Activated T-cell treated with anti-CD3 and anti-CD28 coated beads for 1 hour (primary cell): ENCODE results near the gene MSANTD3.
A peak's percentile ranks its signal among the peaks of the same experiment; 100 is the strongest.

ENCODE experiments used
- DNase-seq: peaks from one replicate; pipeline ENCODE4 v3.0.0-alpha.2; 2020; ENCODE audit warnings: low read depth

Gene MSANTD3

DNA sequence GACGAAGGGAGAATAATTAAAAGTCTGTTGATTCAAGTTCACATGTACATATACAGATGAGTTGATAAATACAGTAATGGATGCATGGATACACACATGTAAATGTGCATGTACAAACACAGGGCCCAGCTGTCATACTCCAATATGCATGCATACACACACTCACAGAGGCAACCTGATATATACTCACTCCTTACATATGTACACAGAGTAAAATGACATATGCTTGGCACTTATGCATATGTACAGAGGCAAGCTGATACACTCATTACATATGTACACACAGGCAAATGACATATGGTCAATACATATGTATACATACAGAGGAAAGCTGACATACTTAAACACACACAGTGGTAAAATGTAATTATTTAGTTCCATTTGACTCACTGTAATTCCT, 38.8 kb downstream of the MSANTD3 start:
- no peak for DNase-seq

DNA sequence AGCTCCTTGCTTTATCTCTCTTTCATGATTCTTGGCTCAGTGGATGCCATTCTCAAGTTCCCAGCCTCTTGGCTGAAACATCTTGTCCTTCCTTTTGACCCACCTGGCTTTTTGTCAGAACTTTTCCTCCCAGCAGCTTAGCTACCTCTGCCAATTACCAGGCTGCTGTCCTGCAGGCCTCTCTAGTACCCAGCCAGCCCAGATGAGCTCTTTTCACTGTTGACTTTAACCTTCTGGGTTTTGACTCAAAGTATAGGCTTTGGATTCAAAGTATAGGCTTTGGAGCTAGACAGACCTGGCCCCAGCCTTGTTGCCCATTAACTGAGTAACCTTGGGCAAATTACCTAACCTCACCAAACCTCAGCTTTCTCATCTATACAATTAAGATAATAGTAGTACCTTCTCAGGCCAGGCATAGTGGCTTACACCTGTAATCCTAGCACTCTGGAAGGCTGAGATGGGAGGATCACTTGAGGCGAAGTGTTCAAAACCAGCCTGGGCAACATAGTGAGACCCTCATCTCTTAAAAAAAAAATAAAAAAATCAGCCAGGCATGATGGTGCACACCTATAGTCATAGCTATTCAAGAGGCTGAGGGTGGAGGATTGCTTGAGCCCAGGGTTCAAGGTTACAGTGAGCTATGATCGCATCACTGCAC, 39.4 kb downstream of the MSANTD3 start:
- no peak for DNase-seq

DNA sequence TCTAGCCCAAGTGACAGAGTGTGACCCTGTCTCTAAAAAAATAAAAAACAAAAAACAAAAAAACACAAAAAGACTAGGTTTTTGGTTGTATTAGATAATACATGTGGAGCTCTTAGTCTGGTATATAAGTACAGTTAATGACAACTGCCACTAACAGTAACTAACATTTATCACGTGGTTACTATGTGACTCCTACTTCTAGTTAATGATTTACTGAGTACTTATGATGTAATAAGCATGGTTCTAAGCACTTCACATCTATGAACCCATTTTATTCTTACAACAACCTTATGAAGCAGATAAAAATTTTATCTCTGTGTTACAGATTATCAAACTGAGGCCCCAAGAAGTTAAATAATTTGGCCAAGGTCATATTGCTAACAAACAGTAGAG, 39.9 kb downstream of the MSANTD3 start:
- DNase-seq: no peak

DNA sequence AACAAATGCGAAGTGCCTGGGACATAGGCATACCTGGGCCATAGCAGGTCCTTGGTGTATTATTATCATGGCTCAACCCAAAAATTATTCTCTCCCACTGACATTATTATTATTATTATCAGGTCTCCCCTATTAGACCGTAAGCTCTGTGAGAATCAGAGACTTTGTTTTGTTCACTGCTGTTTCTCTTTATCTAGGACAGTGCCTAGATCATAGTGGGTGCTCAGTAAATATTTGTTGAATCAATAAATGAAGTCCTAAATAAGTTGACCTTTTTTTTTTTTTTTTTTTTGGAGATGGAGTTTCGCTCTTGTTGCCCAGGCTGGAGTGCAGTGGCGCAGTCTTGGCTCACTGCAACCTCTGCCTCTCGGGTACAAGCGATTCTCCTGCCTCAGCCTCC, 41.1 kb downstream of the MSANTD3 start:
- DNase-seq: no peak

DNA sequence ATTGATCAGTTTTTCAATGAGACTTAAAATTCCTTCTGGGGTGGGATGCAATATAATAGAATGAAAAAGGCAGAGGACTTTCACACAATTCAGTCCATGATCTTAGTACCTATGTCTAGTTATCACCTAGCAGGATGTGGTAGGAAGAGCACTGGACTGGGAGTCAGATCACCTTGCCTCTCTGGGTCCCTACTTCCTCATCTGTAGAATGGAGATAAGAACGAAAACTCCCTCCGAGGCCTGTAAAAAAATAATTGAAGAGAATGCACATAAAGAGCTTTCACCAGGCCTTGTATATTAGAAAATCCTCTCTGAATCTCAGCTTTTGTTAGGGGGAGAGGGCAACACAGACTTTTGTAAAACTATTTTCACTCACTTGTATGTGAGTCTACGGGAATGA, 45.3 kb downstream of the MSANTD3 start:
- DNase-seq: no peak

DNA sequence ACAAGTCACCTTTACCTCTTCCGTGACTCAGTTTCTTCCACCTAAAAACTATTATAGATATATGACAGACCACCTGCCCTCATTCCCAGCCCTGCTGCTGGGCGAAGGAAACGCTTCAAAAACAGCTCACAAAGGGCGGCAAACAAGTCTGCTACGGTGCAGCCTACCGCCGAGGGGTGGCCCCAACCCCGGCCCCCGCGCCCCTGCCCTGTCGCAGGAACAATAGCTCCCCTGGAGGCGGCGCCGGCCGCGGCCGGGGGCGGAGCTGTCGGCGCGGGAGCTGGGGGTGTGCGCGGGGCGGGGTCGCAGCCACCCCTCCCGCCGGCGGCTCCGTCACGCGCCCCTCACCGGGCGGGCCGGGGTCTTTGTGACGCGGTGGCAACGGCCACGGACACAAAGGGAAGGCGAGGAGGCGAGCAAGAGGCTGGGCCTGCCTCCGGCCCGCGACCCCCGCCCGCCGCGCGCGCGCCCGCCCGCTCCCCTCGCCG, 45.9 kb downstream of the MSANTD3 start, which contains the start of gene TMEFF1:
TSS of gene TMEFF1 (plus strand) at position 362 of the 488 bp plus-strand sequence. CDS start 396 bp downstream, outside the sequence.
- DNase-seq: peak; percentile 13

DNA sequence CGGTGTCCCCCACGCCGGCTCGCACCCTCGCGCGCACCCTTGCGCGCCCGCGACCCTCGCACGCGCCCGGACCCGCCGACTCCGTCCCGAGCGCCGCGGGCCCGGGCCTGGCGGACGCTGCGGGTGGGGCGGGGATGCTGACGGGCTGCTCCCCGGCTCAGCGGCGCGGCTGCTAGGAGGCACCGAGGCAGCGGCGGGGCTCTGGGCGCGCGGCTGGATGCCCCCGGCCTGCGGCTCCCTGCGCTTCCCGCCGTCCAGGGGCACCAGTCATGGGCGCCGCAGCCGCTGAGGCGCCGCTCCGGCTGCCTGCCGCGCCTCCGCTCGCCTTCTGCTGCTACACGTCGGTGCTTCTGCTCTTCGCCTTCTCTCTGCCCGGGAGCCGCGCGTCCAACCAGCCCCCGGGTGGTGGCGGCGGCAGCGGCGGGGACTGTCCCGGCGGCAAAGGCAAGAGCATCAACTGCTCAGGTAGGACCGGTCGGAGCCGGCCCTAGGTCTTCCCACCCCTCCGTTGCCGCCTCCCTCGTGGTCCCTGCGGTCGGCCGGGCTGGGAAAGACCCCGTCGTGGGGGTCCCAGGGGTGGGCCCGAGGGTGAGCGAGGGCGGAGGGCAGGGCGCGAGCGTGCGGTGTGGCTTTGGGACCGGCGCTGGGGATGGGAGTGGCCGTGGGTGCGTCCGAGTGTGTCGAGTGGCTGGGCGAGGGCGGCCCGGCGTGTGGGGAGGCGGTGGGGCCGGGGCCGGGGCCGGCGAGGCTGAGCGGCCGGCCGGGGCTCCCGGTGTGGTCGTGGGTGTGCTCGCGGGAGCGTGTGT, 46.5 kb downstream of the MSANTD3 start:
- no peak for DNase-seq

DNA sequence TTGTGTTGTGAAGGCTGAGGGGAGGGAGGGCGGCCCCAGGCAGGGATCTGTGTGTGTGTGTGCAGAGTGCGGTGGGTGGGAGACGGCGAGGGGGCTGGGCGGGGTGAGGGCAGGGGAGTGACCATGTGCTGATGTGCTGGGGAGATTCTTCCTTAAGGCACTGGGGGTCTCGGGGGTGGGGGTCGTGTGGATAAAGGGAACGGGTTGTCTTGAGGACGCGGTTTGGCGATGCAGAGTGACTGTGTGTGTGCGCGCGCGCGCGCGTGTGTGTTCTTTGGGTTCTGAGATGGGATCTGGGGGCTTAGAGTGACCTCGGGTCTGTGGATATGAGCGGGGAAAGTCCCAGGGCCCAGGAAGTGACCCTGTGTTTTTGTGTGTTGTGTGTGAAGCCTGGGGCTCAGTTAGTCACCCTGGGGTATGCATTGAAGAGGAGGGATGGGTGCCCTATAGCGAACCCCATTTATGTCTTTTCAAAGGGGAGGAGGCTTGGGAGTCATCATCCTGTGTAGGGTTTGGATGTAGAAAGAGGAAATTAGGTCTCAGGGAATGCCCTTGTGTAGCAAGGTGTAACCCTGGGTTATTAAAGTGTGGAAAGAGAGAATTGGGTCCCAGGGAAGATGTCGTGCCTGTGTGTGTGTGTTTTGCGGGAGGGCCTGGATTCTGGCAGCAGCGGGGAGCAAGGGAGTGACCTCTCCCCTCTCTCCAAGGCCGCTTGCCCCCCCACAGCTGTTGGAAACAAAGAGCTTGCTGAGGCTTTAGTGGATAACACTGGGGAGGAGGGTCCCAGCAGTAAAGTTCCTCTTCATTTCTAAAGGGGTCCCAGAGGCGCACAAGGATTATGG, 47.4 kb downstream of the MSANTD3 start:
- DNase-seq: no peak

DNA sequence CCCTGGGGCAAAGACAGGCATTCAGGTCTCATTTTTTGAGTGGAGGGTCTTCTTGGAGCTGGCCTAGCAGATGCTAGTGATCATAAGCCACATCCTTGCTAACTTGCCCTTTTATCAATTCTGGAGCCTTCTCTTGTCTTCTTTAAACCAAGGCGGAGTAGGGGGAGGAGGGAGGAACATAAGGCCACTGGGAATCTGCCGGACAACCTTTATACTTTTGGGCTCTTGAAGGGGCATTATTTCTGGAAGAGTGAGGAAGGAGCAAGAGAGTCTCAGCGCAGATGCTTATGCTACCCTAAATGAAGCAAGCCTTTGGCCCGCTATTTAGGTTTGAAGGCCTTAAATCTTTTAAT, 48.0 kb downstream of the MSANTD3 start:
- DNase-seq: no peak

DNA sequence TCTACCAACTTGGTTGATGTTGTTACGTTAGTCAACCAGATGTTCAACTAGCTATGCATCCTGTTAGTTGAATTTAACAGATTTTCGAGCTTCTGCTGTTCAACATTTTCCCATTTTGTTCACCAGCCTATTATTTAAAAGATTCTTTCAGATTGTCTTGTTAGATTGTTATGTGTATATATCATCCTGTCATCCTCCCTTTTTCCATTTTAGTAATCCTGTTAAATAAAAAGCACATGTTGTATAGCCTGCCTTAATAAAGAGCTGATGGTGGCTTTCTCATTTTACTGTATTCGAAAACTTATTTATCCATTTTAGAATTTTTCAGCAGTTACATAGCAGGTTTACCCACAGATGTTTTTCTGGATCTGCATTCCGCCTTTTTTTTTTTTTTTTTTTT, 50.3 kb downstream of the MSANTD3 start:
- no peak for DNase-seq

DNA sequence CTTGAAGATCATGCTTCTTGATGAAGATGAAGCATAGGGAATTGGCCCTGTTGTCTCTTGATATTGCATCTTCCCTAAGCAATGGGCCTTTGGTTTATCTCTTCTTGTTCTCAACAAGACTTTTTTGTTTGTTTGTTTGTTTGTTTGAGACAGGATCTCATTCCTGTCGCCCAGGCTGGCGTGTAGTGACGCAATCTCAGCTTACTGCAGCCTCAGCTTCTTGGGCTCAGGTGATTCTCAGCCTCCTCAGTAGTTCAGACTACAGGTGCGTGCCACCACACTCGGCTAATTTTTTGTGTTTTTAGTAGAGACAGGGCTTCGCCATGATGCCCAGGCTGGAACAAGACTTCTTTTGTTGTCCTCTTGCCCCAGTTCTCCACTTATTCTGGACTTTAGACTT, 51.2 kb downstream of the MSANTD3 start:
- no peak for DNase-seq

DNA sequence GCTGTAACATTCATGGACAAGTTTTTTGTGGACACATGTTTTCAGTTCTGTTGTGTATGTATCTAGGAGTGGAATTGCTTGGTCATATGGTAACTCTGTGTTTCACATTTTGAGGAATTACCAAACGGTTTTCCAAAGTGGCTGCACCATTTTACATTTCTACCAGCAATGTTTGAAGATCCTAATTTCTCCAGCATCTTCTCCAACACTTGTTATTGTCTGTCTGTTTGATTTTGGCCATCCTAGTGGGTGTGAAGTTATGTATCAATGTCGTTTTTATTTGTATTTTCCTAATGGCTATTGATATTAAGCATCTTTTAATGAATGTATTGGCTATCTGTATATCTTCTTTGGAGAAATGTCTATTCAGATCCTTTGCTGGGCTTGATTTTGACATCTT, 52.9 kb downstream of the MSANTD3 start:
- no peak for DNase-seq

DNA sequence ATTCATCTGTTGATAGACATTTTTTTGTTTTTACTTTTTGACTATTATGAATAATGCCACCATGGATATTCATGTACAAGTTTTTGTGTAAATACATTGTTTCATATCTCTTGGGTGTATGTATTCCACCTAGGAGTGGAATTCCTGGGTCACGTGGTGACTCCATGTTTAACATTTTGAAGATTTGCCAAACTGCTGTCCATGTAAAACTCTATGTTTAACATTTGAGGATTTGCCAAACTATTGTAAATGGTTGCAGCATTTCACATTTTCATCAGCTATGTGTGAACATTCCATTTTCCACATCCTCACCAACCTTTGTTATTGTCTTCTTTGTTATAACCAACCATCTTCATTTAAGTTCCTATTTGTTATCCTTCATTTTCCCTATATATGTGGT, 58.3 kb downstream of the MSANTD3 start:
- no peak for DNase-seq

DNA sequence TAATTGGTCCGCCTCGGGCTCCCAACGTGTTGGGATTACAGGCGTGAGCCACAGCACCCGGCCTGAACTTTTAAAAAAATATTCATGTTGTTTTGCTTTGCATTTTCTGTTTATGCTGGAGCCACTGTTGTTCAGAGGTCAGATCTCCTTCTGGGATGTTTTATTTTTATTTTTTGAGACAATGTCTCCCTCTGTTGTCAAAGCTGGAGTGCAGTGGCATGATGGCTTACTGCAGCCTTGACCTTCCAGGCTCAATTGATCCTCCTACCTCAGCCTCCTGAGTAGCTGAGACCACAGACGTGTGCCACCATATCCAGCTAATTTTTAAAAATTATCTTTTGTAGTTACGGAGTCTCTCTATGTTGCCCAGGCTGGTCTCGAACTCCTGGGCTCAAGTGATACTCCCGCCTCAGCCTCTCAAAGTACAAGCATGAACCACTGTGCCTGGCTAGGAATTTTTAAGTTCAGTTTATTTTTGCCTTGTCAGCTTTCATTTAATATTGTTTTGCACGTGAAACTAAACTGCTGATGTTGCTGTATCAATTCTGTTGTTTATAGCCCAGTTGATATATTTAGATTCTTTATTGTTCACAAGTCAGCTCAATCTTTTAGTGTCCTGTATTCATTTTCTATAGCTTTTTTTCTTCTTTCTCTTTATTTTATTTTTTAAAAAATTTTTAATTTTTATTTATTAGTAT, 59.7 kb downstream of the MSANTD3 start:
- DNase-seq: no peak

DNA sequence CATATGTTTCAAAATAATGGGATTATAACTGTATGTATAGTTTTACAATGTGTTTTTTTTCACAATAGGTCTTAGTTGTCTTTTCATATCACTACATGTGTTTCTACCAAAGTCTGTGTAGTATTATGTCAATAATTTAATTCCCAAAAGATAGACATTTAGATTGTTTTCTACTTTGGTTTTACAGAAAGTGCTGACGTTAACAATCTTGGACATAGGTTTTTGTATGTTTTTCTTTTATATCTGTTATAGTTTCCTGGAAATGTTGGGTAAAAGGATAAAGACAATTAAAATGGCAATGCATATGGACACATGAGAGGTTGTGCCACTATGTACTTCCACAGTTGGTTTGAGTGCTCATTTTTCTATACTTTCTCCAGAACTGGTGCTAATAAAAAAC, 61.2 kb downstream of the MSANTD3 start:
- DNase-seq: no peak

DNA sequence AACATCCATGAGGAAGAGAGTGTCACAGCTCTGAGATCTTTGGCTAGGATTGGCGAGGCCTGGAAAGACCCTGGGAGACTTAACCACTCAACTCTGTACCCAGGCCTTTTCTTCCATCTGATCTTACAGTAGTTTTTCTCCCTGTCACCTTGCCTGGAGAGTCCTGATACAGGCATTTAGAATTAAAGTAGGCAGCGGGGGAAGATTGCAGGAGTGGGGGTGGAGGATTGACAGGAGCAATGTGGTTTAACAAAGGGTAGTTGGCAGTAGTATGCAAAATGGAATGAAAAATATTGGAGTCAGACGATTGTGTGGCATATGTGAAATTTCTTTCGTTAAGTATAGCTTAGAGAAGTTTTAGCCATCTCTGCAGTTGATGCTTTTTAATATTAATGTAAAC, 62.9 kb downstream of the MSANTD3 start:
- DNase-seq: no peak

DNA sequence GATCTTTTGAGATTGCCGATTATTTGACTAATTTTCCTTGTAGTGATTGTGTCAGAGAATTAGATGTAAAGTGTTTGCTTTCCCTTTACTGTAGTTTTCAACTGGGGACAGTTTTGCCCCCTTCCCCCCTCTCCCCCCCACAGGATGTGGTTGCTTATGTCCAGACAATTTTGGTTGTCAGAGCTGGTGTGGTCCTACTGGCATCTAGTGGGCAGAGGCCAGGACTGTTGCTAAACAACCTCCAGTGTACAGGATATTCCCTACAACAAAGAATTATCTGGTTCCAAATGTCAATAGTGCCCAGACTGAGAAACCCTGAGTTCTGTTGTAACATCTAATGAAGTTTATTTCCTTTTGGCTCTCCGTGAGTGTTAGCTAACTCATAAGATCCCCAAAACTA, 66.0 kb downstream of the MSANTD3 start:
- no peak for DNase-seq

DNA sequence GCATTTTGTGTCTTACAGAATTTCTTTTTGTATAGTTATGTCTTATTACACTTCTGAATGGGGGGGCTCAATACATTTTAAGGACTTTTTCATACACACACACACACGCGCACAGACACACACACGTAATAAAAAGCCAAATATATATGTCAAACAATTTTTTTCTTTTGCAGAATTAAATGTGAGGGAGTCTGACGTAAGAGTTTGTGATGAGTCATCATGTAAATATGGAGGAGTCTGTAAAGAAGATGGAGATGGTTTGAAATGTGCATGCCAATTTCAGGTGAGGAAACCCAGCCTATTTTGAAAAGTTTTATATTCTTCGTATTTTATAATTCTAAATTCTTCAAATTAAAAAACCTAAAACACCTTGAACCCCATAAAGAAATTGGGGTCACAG, 71.6 kb downstream of the MSANTD3 start:
- DNase-seq: no peak

DNA sequence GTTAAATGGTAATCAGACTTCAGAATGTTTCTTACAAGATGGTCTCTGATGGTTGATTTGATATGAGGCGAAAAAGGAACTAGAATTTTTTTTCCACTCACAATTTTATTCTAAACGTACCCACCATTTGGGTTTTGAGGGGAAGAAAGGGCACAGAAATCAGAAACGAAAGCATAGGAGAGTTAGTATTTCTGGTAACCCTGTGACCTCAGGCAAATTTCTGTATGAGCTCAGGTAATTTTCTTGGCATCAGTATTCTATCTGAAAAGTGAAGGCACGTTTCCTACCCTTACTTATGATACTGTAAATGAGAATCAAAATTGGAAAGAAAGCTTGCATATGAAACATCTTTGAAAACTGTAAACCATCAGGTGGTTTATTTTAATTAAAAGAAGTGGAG, 72.5 kb downstream of the MSANTD3 start:
- no peak for DNase-seq

DNA sequence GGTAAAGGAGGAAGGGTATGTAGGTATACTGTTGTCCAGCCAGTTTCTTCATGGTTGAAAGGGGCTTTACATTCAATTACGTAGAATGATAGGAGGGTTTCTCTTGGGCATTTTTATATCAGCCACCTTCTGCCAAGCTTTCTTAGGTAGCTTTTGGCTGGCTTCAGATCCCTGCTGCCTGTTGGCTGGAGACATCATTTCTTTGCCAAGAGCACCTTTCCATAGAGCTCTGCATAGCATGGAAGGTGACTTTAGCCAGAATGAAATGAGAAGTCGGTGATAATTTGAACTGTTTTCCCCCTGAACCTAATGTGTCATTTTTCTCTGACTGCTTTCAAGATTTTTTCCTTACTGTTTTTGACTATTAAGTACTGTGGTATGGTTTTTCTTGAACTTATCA, 72.9 kb downstream of the MSANTD3 start:
- no peak for DNase-seq
